ENCODE data around the gene ZNF334. TPM values are rescaled to one million over a fixed set of nuclear protein-coding genes. Genes with fewer than 3 reads are reported as not detected.

Gene ZNF334
- total RNA-seq, 4 donors from 2014 or later: 0.44 to 11.1 (median 1.1) TPM

DNA sequence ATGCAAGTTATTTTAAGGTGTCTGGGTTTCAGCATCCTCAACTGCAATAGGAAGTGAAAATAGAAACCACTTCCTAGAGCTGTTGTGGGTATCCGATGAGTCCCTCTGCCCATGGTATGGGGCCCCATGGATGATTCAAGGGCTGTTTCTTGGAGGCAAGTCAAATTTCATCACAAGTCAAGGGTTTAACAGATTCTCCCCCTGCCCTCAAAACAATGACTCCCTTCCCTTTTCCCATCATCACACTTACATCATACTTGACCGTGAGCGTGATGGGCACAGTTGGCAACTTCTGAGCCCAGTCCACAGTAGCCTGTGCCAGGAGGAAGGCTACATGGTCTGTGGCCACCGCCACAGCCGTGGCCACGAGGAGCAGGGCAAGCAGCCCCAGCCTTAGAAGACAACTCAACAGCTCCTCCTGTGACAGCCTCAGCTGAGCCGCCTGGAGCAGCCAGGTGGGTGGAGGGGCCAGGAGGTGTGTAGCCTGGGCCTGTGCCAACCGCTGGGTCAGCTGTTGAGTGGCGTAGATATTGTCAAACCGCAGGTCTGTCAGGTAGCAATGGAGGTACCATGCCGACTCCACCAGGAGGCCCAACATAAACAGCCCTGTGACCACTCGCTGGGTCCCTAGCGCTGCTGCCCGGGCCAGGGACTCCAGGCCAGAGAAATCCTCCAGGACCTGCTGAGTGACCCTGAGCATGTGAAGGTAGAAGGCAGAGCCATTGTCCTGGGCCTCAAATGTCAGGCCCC is 31.9 kb upstream of the ZNF334 start:
- no peak for TF ChIP-seq CTCF (IDR thresholded peaks at IDR 0.05; ENCODE audit: low read depth)

- no peak for TF ChIP-seq CTCF (IDR thresholded peaks at IDR 0.05; ENCODE audit: low read depth)
These were observed 31.2 kb upstream of the ZNF334 start for GRCh38 chr20:46544576-46544975.

DNA sequence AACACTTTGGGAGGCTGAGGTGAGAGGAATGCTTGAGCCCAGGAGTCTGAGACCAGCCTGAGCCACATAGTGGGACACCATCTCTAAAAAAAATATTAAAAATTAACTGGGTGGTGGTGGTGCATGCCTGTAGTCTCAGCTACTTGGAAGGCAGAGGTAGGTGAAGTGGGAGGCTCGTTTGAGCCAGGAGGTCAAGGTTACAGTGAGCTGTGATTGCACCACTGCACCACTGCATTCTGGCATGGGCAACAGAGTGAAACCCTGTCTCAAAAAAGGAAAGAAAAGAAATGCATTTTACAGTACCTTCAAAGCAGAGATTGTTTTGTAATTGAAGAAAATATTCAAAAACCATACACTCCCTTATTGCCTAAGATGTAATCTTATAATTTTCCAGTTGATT is 30.6 kb upstream of the ZNF334 start:
- TF ChIP-seq CTCF (IDR thresholded peaks at IDR 0.05; ENCODE audit: low read depth): no peak

- TF ChIP-seq CTCF (IDR thresholded peaks at IDR 0.05; ENCODE audit: low read depth): no peak
These were observed 29.7 kb upstream of the ZNF334 start for GRCh38 chr20:46543033-46543432.

- TF ChIP-seq CTCF (IDR thresholded peaks at IDR 0.05; ENCODE audit: low read depth): no peak
These were observed 28.0 kb upstream of the ZNF334 start for GRCh38 chr20:46541229-46541935.

DNA sequence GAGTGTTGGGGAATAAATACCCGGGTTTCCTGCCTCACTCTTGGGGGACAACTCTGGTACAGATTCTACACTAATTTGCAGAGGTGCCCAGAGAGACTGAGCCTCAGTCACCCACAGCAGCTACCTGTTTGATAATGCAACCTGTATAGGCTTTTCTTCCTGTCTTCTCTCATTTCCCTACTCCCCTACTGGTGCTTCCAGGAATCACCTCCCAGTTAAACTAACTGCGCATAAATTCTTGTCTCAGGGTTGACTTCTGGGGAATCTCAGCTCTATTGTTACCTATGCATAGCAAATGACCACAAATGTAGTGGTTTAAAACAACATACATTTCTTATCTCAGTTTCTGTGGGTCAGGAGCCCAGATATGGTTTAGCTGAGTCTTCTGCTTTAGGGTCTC is 25.8 kb upstream of the ZNF334 start:
- TF ChIP-seq CTCF (IDR thresholded peaks at IDR 0.05; ENCODE audit: low read depth): no peak

DNA sequence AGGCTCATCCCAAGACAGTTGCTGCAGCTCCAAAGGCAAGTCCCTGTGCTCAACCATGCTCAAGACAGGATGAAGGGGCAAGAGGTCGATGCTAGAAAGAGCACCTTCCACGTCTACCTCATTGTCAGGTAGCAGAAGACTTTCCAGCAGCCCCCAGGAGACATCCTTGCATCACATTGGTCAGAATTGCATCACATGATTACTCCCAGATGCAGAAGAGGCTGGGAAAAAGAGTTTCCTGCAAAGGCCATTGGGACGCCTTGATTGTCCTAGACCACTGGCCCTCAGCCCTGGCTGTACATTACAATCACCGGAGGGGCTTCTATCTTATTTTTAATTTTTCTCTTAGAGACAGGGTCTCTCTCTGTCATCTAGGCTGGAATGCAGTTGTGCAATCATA is 17.3 kb upstream of the ZNF334 start:
- TF ChIP-seq CTCF (IDR thresholded peaks at IDR 0.05; ENCODE audit: low read depth): no peak
